Keratinocyte (primary cell): ENCODE measurements around the gene ST6GAL1.

Source experiments
- CTCF ChIP-seq, 3 experiments: IDR thresholded peaks in 1 of 3; conservative IDR thresholded peaks in 1 of 3; optimal IDR thresholded peaks in 1 of 3; 2 replicates in 2 of 3; 3 replicates in 1 of 3; pipeline versions ENCODE3 to v1.5.1; 2011; ENCODE audit warnings: low read length in 3 of 3, mild to moderate bottlenecking in 3 of 3, moderate library complexity in 2 of 3, control low read depth in 1 of 3, inconsistent platforms in 1 of 3; ENCODE audit not compliant: insufficient read depth in 2 of 3; ENCODE audit errors: extremely low read depth in 1 of 3
- EZH2 ChIP-seq: IDR thresholded peaks from one replicate; pipeline ENCODE4 v1.6.1; 2012; ENCODE audit warnings: inconsistent platforms, mild to moderate bottlenecking, low read length, moderate library complexity

- TF ChIP-seq CTCF (optimal IDR thresholded peaks at IDR 0.05 in 1 of 3, IDR thresholded peaks at IDR 0.05 in 1 of 3, conservative IDR thresholded peaks at IDR 0.05 in 1 of 3; ENCODE audit: extremely low read depth in 1 of 3, insufficient read depth in 2 of 3, low read length in 3 of 3) (no peak), EZH2 (no peak)
Measured at GRCh38 chr3:187110156-187110555, 179.8 kb downstream of the ST6GAL1 start.
